ENCODE data around the gene RSPRY1.
A peak's percentile ranks its signal among the peaks of the same experiment; 100 is the strongest.

RSPRY1 gene

GRCh38 chr16:57224651-57225335 lies 38.7 kb downstream of the RSPRY1 start:
- no peak for DNase-seq

GRCh38 chr16:57225978-57226377 lies 39.8 kb downstream of the RSPRY1 start:
- no peak for DNase-seq

- DNase-seq, result no peak
These were observed 40.8 kb downstream of the RSPRY1 start for GRCh38 chr16:57226701-57227621.

- no peak for DNase-seq
These were observed 43.0 kb downstream of the RSPRY1 start for GRCh38 chr16:57229079-57229478.

GRCh38 chr16:57231821-57232350 lies 45.8 kb downstream of the RSPRY1 start:
- DNase-seq, result no peak

- no peak for DNase-seq
These were observed 48.0 kb downstream of the RSPRY1 start for GRCh38 chr16:57233944-57234706.

- no peak for DNase-seq
These were observed 48.6 kb downstream of the RSPRY1 start for GRCh38 chr16:57234707-57235092.

- DNase-seq, result peak; percentile 58
These were observed 49.2 kb downstream of the RSPRY1 start for GRCh38 chr16:57235128-57236021.

GRCh38 chr16:57236022-57236350 lies 49.9 kb downstream of the RSPRY1 start:
- DNase-seq, result no peak

GRCh38 chr16:57238682-57239081 lies 52.6 kb downstream of the RSPRY1 start:
- no peak for DNase-seq

GRCh38 chr16:57239107-57239506 lies 53.0 kb downstream of the RSPRY1 start:
- DNase-seq, result no peak

GRCh38 chr16:57240851-57241250 lies 54.7 kb downstream of the RSPRY1 start:
- DNase-seq, result no peak

- no peak for DNase-seq
These were observed 56.5 kb downstream of the RSPRY1 start for GRCh38 chr16:57242650-57243049.

GRCh38 chr16:57244463-57244766 lies 58.3 kb downstream of the RSPRY1 start:
- no peak for DNase-seq

GRCh38 chr16:57244767-57245471 lies 58.8 kb downstream of the RSPRY1 start, which contains the start of gene ARL2BP:
ARL2BP (plus strand) TSS chr16:57245259; CDS start chr16:57245368, 109 bp downstream.
- DNase-seq, result peak; percentile 37

- no peak for DNase-seq
These were observed 59.5 kb downstream of the RSPRY1 start for GRCh38 chr16:57245472-57246113.

- no peak for DNase-seq
These were observed 65.2 kb downstream of the RSPRY1 start for GRCh38 chr16:57251352-57251751.

GRCh38 chr16:57252148-57252721 lies 66.1 kb downstream of the RSPRY1 start:
- no peak for DNase-seq

GRCh38 chr16:57253466-57253865 lies 67.3 kb downstream of the RSPRY1 start:
- DNase-seq, result no peak

- no peak for DNase-seq
These were observed 69.7 kb downstream of the RSPRY1 start for GRCh38 chr16:57255686-57256415.

All from NCI-H2029 treated with DMSO at 0.1 percent for 48 hours (cell line).